Activated naive CD8-positive, alpha-beta T cell treated with anti-CD3 and anti-CD28 coated beads for 36 hours (primary cell): ENCODE data around the gene MAP4K1. TPM values are rescaled to one million over a fixed set of nuclear protein-coding genes. Genes with fewer than 3 reads are reported as not detected.
"Not testable (repeated sequence)": the region's sequence is repeated elsewhere in the genome, so short reads cannot be mapped to it uniquely, and the experiment has no call there.

ENCODE experiments used
- DNase-seq: peaks from one replicate; pipeline ENCODE4 v3.0.0; 2021
- H3K27ac Mint-ChIP-seq: one replicate; pipeline ENCODE4 v1.8.0; 2022; ENCODE audit warnings: mild to moderate bottlenecking, moderate library complexity, mixed read lengths
- H3K27me3 Mint-ChIP-seq: one replicate; pipeline ENCODE4 v1.8.0; 2022; ENCODE audit warnings: mild to moderate bottlenecking, mixed read lengths
- H3K36me3 Mint-ChIP-seq: one replicate; pipeline ENCODE4 v1.8.0; 2021; ENCODE audit warnings: mild to moderate bottlenecking, mixed read lengths
- H3K4me1 Mint-ChIP-seq: one replicate; pipeline ENCODE4 v1.8.0; 2021; ENCODE audit warnings: mixed read lengths
- H3K4me3 Mint-ChIP-seq: one replicate; pipeline ENCODE4 v1.8.0; 2022; ENCODE audit warnings: mild to moderate bottlenecking, moderate library complexity, mixed read lengths
- H3K9me3 Mint-ChIP-seq: one replicate; pipeline ENCODE4 v1.8.0; 2022; ENCODE audit warnings: mixed read lengths
- total RNA-seq, 2 experiments: library from RNA; stranded (reverse); gene quantifications; one replicate each; pipeline ENCODE4 v1.2.3, GENCODE V29; 2021

Gene MAP4K1
- total RNA-seq, 2 experiments from 2014 or later = 169 TPM

GRCh38 chr19:38583219-38583984 lies 34.4 kb downstream of the MAP4K1 start:
- Mint-ChIP-seq H3K4me1 (peaks cover 6% of the 10 kb centered on the region), H3K36me3 (no peaks in the 10 kb centered on the region), H3K4me3 (no peak overlapping the region), H3K27me3 (no peaks in the 10 kb centered on the region), H3K9me3 (no peaks in the 10 kb centered on the region), H3K27ac (no peak overlapping the region)
- no peak for DNase-seq

- Mint-ChIP-seq H3K27me3 (no peaks in the 10 kb centered on the region), H3K9me3 (no peaks in the 10 kb centered on the region), H3K36me3 (no peaks in the 10 kb centered on the region), H3K4me3 (no peak overlapping the region), H3K4me1 (peaks cover 6% of the 10 kb centered on the region), H3K27ac (no peak overlapping the region)
- DNase-seq = no peak
Measured at GRCh38 chr19:38580080-38580479, 37.7 kb downstream of the MAP4K1 start.

GRCh38 chr19:38579304-38579703 lies 38.4 kb downstream of the MAP4K1 start:
- H3K36me3 Mint-ChIP-seq, H3K27me3 Mint-ChIP-seq, H3K27ac Mint-ChIP-seq, H3K4me3 Mint-ChIP-seq, H3K4me1 Mint-ChIP-seq, H3K9me3 Mint-ChIP-seq, DNase-seq: not testable (repeated sequence)

- no peak for DNase-seq
- H3K36me3 Mint-ChIP-seq = no peaks in the 10 kb centered on the region
- no peaks in the 10 kb centered on the region for H3K9me3 Mint-ChIP-seq
- peaks cover 2% of the 10 kb centered on the region for H3K4me1 Mint-ChIP-seq
- H3K27ac Mint-ChIP-seq = no peak overlapping the region
- H3K27me3 Mint-ChIP-seq = no peaks in the 10 kb centered on the region
- H3K4me3 Mint-ChIP-seq = no peak overlapping the region
Measured at GRCh38 chr19:38577826-38578225, 39.9 kb downstream of the MAP4K1 start.

- H3K27me3 Mint-ChIP-seq = peaks cover 7% of the 10 kb centered on the region
- DNase-seq = no peak
- no peaks in the 10 kb centered on the region for H3K36me3 Mint-ChIP-seq
- H3K4me1 Mint-ChIP-seq = no peaks in the 10 kb centered on the region
- H3K27ac Mint-ChIP-seq = no peak overlapping the region
- no peaks in the 10 kb centered on the region for H3K9me3 Mint-ChIP-seq
- H3K4me3 Mint-ChIP-seq = no peak overlapping the region
Measured at GRCh38 chr19:38571682-38572081, 46.1 kb downstream of the MAP4K1 start.

- H3K36me3 Mint-ChIP-seq = no peaks in the 10 kb centered on the region
- no peak for DNase-seq
- no peaks in the 10 kb centered on the region for H3K9me3 Mint-ChIP-seq
- H3K27me3 Mint-ChIP-seq = peaks cover 21% of the 10 kb centered on the region
- H3K4me3 Mint-ChIP-seq = no peak overlapping the region
- H3K4me1 Mint-ChIP-seq = peaks cover 6% of the 10 kb centered on the region
- H3K27ac Mint-ChIP-seq = no peak overlapping the region
Measured at GRCh38 chr19:38569368-38569983, 48.3 kb downstream of the MAP4K1 start.

- Mint-ChIP-seq H3K9me3 (no peaks in the 10 kb centered on the region), H3K36me3 (no peaks in the 10 kb centered on the region), H3K4me3 (peak overlapping the region; percentile 37), H3K4me1 (peaks cover 6% of the 10 kb centered on the region), H3K27ac (no peak overlapping the region), H3K27me3 (peaks cover 41% of the 10 kb centered on the region)
- DNase-seq = no peak
Measured at GRCh38 chr19:38565691-38566105, 52.1 kb downstream of the MAP4K1 start.

GRCh38 chr19:38564981-38565690 lies 52.6 kb downstream of the MAP4K1 start:
- Mint-ChIP-seq H3K4me1 (peaks cover 6% of the 10 kb centered on the region), H3K9me3 (no peaks in the 10 kb centered on the region), H3K27ac (no peak overlapping the region), H3K4me3 (no peak overlapping the region), H3K27me3 (peaks cover 41% of the 10 kb centered on the region), H3K36me3 (no peaks in the 10 kb centered on the region)
- DNase-seq = peak; percentile 40

- no peak overlapping the region for H3K27ac Mint-ChIP-seq
- peaks cover 41% of the 10 kb centered on the region for H3K27me3 Mint-ChIP-seq
- H3K4me1 Mint-ChIP-seq = peaks cover 6% of the 10 kb centered on the region
Measured at GRCh38 chr19:38563475-38563874, 54.3 kb downstream of the MAP4K1 start.

GRCh38 chr19:38562096-38562495 lies 55.7 kb downstream of the MAP4K1 start:
- Mint-ChIP-seq H3K27ac (no peak overlapping the region), H3K9me3 (no peaks in the 10 kb centered on the region), H3K27me3 (peaks cover 40% of the 10 kb centered on the region), H3K36me3 (no peaks in the 10 kb centered on the region), H3K4me1 (peaks cover 9% of the 10 kb centered on the region), H3K4me3 (no peak overlapping the region)
- DNase-seq = no peak

More at GRCh38 chr19:38563475-38563874, 54.3 kb downstream of the MAP4K1 start:
- H3K4me3 Mint-ChIP-seq = no peak overlapping the region
- no peaks in the 10 kb centered on the region for H3K36me3 Mint-ChIP-seq
- no peaks in the 10 kb centered on the region for H3K9me3 Mint-ChIP-seq
- DNase-seq = no peak

- H3K27ac Mint-ChIP-seq = no peak overlapping the region
- no peaks in the 10 kb centered on the region for H3K9me3 Mint-ChIP-seq
- DNase-seq = no peak
- H3K4me3 Mint-ChIP-seq = no peak overlapping the region
- peaks cover 37% of the 10 kb centered on the region for H3K27me3 Mint-ChIP-seq
- peaks cover 10% of the 10 kb centered on the region for H3K4me1 Mint-ChIP-seq
- no peaks in the 10 kb centered on the region for H3K36me3 Mint-ChIP-seq
Measured at GRCh38 chr19:38561658-38562057, 56.1 kb downstream of the MAP4K1 start.

GRCh38 chr19:38561053-38561606 lies 56.6 kb downstream of the MAP4K1 start:
- Mint-ChIP-seq H3K36me3 (no peaks in the 10 kb centered on the region), H3K4me1 (peaks cover 10% of the 10 kb centered on the region), H3K4me3 (no peak overlapping the region), H3K27me3 (peaks cover 35% of the 10 kb centered on the region), H3K27ac (no peak overlapping the region), H3K9me3 (no peaks in the 10 kb centered on the region)
- DNase-seq = no peak

- Mint-ChIP-seq H3K27me3 (peaks cover 37% of the 10 kb centered on the region), H3K9me3 (no peaks in the 10 kb centered on the region), H3K4me1 (peaks cover 8% of the 10 kb centered on the region), H3K4me3 (no peak overlapping the region), H3K27ac (no peak overlapping the region), H3K36me3 (no peaks in the 10 kb centered on the region)
- DNase-seq = no peak
Measured at GRCh38 chr19:38559428-38560401, 58.0 kb downstream of the MAP4K1 start.

- not testable (repeated sequence) for DNase-seq, H3K4me1 Mint-ChIP-seq, H3K27ac Mint-ChIP-seq, H3K4me3 Mint-ChIP-seq, H3K9me3 Mint-ChIP-seq, H3K36me3 Mint-ChIP-seq
- peaks cover 30% of the 10 kb centered on the region for H3K27me3 Mint-ChIP-seq
Measured at GRCh38 chr19:38558933-38559332, 58.8 kb downstream of the MAP4K1 start.
